HG03460 (cell line): Measurements from ENCODE around the gene GAREM1.

ENCODE experiments used
- ATAC-seq: cut with Tn5 transposase; IDR thresholded peaks from one replicate; pipeline ENCODE4 v1.9.1; 2021; ENCODE audit not compliant: unreplicated experiment

Gene GAREM1

DNA sequence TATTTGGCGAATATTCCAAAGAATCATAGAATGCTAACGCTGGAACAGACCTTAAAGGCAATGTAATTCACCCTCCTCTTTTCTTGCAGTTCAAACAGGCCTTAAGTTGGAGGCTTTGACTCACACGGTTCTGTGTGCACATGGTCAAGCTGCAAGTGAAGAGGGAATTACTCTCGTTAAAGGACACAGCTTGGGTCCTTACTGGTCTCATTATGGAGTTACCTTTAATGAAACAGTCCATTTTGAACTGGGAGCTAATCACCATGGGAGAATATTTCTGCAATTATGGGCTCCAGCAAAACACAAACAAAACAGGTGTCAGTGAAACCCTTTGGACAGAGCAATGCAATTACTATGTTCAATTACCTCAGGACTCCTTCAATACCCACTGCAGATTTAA lies 135.5 kb downstream of the GAREM1 start:
- no peak for ATAC-seq

- ATAC-seq: no peak
These were observed 136.9 kb downstream of the GAREM1 start for GRCh38 chr18:32333781-32334180.

- no peak for ATAC-seq
These were observed 138.0 kb downstream of the GAREM1 start for GRCh38 chr18:32332708-32333107.

DNA sequence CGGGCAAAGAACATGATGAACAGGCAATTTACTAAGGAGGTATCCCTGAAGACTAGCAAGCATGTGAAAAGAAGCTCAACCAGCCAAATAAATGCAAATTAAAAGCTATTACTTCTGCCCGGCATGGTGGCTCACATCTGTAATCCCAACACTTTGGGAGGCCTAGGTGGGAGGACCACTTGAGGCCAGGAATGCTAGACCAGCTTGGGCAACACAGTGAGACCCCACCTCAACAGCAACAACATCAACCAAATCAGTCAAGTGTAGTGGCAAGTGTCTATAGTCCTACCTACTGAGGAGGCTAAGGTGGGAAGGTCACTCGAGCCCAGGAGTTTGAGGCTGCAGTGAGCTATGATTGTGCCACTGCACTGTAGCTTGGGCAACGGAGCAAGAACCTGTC lies 141.7 kb downstream of the GAREM1 start:
- ATAC-seq: no peak

GRCh38 chr18:32328379-32328778 lies 142.3 kb downstream of the GAREM1 start:
- no peak for ATAC-seq

GRCh38 chr18:32326450-32327308 lies 144.0 kb downstream of the GAREM1 start:
- ATAC-seq: no peak

DNA sequence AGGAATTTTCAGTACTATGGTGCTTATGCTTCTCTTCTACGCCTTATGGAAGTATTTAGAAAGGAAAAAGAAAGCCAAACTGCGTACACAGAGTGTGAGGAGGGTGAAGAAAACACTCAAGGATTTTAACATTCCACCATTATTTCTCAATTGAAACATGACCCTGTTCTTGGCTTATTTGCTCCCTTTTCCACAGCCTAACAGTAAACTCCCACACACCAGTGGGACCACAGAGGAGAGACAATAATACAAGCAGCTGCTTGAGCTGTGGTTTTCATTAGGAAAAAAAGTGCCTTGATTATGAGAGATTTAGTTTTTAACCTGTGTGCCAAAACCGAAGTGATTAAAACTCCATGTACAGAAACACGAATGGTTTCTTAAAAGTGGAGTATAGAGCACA lies 146.5 kb downstream of the GAREM1 start:
- no peak for ATAC-seq

DNA sequence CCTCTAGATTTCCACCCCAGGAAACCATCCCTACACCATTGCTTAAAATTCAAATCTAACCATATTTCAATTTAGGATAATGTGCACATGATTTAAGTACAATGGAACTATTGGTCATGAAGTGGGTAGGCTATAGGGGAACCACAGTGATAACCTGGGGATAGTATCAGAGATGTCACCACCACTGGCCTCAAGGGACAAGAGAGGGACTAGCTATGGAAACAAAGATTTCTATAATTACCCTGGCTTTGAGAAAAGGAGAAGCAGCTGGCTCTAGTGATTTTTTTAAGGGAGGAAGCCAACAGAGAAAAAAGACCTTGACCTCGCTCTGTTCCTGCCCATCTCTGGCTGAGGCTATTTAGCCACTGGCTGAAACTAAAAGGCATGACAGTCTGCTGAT lies 148.9 kb downstream of the GAREM1 start:
- ATAC-seq: no peak

- ATAC-seq: no peak
These were observed 151.6 kb downstream of the GAREM1 start for GRCh38 chr18:32319084-32319483.

DNA sequence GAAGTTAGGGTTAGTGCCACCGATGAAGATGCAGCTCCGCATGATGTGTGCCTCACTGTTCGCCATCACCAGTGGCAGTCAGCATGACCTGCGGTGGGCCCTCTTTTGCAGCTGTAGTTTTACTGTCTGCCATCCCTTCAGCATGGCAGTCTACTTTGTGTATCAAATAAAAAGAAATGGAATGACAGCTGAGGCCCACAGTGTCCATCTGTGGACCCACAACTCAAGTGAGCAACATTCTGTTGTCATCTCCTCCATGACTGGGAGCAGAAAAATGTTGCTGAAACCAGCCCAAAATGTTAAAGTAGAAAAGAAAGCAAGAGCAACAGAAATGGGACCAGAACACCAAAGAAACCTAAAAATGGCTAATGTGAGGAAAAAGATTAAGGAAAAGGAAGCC lies 152.1 kb downstream of the GAREM1 start:
- ATAC-seq: no peak

- no peak for ATAC-seq
These were observed 153.0 kb downstream of the GAREM1 start for GRCh38 chr18:32317651-32318050.

- no peak for ATAC-seq
These were observed 154.8 kb downstream of the GAREM1 start for GRCh38 chr18:32315881-32316280.

DNA sequence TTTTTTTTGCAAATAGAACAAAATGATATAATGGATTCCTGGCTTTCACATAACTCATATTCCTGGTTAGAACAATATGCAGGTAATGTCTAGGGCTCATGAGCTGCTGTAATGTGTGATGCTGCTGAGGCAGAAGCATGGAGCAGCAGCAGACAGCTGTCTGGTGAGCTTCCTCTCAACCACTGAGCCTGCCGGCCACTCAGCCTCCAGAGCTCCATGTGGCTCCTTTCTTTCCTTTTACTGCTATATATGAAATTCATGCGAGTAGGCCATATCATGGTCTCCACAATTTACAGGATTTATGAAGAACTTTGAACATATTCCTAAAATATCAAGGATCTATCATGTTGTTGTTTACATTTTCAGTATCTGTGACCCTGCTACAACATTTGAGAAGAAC lies 159.9 kb downstream of the GAREM1 start:
- no peak for ATAC-seq

- ATAC-seq: no peak
These were observed 160.6 kb downstream of the GAREM1 start for GRCh38 chr18:32310101-32310500.

GRCh38 chr18:32308493-32309120 lies 162.1 kb downstream of the GAREM1 start:
- no peak for ATAC-seq

DNA sequence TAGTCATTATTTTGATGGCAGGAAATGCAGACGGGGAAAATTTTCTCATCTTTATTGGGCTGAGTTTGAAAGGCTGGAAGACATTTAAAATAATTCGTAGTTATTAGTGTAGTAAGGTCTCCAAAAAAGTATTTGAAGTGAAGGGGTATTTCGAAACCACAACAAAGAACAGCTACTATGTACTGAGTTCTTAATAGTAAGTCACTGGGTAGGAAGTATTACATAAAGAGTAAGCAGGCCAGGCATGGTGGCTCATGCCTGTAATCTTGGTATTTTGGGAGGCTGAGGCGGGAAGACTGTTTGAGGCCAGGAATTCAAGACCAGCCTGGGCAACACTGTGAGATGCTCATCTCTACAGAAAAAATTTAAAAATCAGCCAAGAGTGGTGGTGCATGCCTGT lies 167.3 kb downstream of the GAREM1 start:
- no peak for ATAC-seq

- no peak for ATAC-seq
These were observed 167.9 kb downstream of the GAREM1 start for GRCh38 chr18:32302806-32303205.

DNA sequence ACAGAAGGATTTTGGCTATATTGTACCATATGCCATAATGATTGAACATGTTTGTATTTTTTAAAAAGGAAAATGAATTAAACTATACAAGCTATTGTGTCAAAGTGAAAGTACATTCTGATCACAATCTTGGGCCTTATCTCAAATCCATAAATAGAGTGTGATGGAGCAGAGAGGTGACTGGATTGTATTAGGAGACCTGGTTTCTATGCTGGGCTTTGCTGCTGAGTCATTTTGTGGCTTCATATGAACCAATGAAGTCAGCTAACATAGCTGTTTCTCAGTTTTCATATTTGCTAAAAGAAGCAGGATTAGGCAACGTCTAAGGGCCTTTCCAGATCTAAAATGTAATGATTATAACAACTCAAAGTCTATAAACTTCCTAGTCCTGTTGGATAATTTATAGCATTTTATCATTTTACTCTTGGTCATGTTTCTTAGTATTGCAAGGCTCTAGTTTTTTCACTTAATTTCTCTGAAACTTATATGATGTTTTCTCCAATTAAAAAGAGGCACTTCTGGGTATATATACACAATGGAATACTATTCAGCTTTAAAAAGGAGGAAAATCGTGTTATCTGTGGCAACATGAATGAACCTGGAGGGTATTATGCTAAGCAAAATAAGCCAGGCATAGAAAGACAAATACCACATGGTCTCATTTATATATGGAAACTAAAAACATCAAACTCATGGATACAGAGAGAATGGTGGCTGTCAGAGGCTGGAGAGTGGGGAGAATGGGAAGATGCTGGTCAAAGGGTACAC lies 168.5 kb downstream of the GAREM1 start:
- ATAC-seq: peak; percentile 71

DNA sequence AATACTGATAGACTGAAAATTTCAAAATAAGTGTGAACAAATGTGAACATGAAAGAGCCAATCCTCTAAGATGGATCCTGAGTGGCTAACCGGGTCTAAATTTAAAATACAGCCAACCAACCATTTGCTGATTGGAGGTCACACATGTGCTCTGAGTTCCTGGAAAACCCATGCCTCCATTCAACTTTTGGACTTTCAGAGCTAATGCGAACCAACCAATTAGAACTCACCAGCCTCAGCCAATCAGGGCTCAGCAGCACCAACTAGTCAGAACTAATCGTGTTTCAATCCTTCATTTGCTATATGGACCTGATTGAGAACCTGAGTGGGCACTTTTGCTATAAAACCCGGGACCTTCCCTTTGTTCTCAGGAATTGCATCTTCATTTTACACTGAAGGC lies 169.3 kb downstream of the GAREM1 start:
- ATAC-seq: no peak

DNA sequence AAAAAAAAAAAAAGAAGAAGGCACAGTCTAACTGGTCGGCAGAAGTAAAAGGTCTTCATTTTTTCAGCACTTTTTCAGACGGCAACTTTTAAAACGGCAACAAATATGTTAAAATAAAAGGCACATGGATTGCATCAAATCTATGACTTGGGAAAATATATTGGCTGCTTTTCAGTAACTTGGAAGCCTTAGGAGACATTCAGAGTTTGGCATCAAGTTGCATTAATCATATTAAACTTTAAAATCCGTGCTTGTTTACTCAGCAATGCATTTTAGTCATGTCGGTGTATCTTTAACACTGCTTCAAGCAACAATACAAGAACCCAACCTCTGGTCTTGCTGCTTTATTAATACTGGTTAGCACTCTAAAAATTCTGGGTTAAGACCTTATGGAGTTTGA lies 169.8 kb downstream of the GAREM1 start:
- no peak for ATAC-seq

DNA sequence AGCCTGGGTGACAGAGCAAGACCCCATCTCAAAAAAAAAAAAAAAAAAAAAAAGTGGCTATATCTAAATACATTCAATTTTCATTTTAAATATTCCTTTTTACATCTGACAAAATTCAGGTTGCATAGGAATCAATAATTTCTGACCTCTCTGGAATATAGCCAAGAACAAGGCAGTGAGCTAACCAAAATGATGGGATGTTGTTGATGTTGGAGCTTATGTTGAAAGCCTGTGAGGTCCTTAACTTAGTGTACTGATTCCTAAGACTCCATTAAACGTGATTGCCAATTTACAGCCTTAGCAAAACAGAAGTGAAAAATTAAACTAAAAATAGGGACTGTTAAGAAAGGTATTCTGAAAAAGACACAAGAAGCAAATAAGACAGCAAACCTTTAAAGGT lies 171.2 kb downstream of the GAREM1 start:
- ATAC-seq: no peak

DNA sequence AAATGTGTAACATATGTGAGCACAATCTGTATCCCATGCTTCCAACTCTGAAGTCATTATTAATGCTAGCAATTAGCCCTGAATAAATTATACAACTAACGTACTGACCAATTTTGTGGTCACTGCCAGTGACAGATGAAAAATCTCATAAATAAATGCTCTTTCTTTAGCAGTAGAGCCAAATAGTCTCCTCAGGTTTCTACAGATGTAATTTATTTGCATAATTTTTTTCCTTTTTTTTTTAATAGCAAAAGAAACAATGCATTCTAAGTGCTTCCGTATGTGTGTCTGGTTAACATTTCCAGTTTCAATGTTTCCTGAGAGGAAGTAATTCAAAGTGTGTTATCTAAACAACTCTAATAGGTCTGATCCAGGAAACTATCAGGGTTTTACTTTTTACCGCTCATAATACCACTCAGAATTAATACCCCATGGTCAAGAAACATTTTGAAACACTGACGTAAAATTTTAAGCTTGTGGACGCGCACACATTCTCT lies 172.5 kb downstream of the GAREM1 start:
- no peak for ATAC-seq
